Pulmonary artery endothelial cell (primary cell): ENCODE data around the gene EHMT1. TPM values are rescaled to one million over a fixed set of nuclear protein-coding genes. Genes with fewer than 3 reads are reported as not detected.
"Not testable (repeated sequence)": the region's sequence is repeated elsewhere in the genome, so short reads cannot be mapped to it uniquely, and the experiment has no call there.

Experiments used
- DNase-seq: peaks from one replicate; pipeline ENCODE4 v3.0.0-alpha.2; 2011; ENCODE audit warnings: low read depth, low spot score
- total RNA-seq: library from RNA; depleted of rRNA; stranded (reverse); fragments of >200 nt; gene quantifications from 2 replicates; pipeline ENCODE4 v1.2.3, GENCODE V29; 2014

The EHMT1 gene
- total RNA-seq, 1 donor from 2014 or later: 68.3 TPM

GRCh38 chr9:137860361-137860760 lies 241.6 kb downstream of the EHMT1 start:
- DNase-seq: no peak

- DNase-seq: no peak
Measured at GRCh38 chr9:137865581-137866145, 246.9 kb downstream of the EHMT1 start.

DNA sequence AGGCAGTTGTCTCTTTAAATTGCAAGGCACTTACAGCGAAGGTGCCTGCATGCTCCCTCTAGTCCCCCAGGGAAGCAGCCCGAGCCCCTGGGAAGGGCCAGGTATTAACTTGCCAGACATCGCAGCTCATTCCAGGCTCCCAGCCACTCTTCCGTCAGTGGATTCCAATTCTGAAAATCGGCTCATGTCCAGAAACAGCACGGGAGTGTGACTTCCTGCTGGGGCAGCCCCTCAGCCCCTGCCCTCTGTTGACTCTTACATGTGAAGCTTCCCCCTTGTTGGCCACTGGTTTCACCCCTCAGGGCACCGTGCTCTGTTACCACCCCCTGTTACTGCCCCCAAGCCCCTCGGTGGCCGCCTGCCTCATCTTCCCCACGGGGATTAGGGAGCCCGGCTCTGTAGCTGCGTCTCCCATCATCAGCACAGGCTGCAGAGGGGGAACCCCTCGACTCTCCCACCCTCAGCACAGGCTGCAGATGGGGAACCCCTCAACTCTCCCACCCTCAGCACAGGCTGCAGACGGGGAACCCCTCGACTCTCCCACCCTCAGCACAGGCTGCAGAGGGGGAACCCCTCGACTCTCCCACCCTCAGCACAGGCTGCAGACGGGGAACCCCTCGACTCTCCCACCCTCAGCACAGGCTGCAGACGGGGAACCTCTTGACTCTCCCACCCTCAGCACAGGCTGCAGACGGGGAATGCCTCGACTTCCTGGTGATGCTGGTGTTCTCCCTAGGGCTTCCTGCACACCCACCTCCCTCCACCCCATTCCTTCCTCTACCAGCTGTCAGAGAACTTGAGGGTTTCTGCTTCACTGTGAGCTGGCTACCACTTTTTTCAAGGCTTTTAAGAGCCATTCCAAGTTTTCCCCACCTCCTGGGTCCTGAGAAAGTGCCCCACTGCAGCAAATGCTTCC lies 247.7 kb downstream of the EHMT1 start:
- no peak for DNase-seq

DNA sequence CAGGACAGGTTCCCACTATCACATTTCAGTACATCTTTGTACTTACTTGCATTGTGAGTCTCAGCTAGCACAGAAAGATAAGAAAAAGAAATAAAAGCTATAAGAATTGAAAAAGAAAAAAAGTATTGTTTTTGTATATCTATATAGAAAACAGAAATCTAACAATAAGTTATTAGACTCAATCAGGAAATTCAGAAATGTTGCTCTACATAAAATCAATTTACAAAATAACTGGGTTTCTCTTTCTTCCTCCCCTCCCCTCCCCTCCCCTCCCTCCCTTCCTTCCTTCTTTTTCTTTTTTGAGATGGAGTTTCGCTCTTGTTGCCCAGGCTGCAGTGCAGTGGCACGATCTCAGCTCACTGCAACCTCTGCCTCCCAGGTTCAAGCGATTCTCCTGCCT lies 251.6 kb downstream of the EHMT1 start:
- no peak for DNase-seq

- no peak for DNase-seq
Measured at GRCh38 chr9:137872296-137872695, 253.5 kb downstream of the EHMT1 start.

DNA sequence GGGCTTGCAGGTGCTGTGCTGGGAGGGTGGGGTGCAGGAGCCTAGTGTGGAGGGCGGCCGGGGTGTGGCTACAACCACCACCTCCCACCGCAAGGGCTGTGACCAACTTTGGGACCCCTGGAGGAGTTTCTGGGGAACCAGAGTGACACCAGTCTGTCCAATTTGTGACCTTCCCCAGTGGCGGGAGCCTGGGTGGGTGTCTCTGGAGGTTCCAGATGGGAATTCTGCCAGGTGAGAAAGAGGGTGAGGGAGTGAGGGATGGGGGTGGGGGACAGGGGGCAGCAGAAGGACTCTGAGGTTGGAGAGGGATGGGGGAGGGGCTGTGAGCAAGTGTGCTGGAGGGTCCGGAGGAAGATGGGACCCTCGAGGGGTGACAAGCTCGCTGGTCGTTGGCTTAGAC lies 254.6 kb downstream of the EHMT1 start:
- DNase-seq: no peak

DNA sequence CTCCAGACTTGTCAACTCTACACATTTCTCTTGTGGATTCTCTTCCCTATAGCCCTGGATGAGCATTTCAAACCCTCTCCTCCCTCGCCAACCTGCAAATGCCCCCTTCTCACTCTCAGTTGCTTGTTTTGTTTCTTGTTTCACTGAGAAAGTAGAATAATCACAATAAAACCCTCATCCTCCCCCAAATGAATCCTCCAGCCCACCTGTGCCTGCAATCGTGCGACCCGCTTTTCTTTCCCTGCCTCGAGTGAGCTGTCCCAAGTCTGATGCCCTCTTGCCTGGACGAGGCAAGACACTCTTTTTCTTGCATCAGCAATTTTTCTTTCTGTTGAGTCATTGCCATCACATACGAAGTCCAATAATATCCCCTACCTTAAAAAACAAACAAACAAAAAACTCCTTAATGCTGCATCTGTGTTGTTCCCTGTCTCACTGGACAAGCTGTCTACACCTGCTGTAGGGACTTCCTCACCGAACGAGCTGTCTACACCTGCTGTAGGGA lies 255.1 kb downstream of the EHMT1 start:
- no peak for DNase-seq

GRCh38 chr9:137875354-137875753 lies 256.5 kb downstream of the EHMT1 start:
- no peak for DNase-seq

GRCh38 chr9:137875846-137876245 lies 257.0 kb downstream of the EHMT1 start:
- DNase-seq: no peak

- no peak for DNase-seq
Measured at GRCh38 chr9:137876269-137876668, 257.5 kb downstream of the EHMT1 start.

GRCh38 chr9:137876781-137877386 lies 258.1 kb downstream of the EHMT1 start:
- DNase-seq: no peak

DNA sequence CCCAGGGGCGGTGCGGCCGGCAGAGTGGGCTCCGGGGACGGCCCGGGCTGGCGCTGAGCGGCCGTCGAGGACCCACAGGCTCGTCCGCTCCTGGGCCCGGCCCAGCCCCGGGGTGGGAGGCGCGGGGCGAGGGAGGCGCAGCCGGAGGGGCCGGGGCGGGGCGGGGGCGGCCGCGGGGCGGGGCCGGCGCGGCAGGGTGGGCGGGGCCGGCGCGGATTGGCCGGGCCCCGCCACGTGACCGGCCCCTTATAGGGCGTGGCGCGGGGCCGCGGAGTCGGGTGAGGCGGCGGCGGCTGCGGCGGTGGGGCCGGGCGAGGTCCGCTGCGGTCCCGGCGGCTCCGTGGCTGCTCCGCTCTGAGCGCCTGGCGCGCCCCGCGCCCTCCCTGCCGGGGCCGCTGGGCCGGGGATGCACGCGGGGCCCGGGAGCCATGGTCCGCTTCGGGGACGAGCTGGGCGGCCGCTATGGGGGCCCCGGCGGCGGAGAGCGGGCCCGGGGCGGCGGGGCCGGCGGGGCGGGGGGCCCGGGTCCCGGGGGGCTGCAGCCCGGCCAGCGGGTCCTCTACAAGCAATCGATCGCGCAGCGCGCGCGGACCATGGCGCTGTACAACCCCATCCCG lies 258.8 kb downstream of the EHMT1 start, which contains the start of gene CACNA1B:
CACNA1B (plus strand) TSS at position 277 of the 617 bp plus-strand sequence; CDS start at position 429, 152 bp downstream.
- DNase-seq: not testable (repeated sequence)

GRCh38 chr9:137878146-137878941 lies 259.5 kb downstream of the EHMT1 start:
- no peak for DNase-seq

GRCh38 chr9:137879052-137879451 lies 260.2 kb downstream of the EHMT1 start:
- no peak for DNase-seq

GRCh38 chr9:137879566-137880150 lies 260.9 kb downstream of the EHMT1 start:
- DNase-seq: no peak

DNA sequence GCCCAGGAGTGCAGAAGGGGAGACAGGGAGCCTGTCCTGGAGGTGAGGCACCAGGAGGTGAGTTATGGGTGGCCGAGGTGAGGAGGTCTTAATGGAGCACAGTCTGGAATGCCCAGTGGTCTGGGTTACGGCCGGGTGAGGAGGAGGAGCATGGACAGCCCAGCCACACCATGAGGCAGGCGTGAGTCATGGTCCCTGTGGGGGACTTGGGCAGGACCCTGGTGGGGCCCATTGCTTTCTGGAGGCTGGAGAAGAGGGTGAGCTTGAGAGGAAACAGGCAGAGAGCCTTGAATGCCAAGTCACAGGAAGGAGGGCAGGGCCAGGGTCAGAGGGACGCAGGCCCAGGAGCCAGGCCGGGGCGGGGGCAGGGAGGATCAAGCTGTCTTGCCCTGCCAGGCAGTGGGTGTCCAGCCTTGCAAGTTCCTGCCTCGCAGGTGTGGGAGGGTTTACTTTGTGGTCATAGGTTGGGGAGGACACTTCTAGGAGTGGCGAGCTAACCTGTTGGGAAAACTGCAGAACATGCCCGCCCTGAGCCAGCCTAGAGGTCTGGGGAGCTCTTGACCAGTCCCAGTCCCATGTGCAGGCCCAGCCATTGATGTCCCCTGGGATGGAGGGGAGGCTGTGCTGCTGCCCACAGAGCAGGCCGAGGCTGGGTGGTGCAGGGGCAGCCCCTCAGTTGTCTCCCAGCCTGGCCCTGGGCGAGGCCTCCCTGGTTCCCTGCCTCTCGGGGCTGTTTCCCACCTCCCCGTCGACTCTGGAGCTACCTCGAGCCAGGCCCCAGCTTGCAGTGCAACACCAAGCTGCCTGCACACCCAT lies 261.6 kb downstream of the EHMT1 start:
- DNase-seq: no peak

GRCh38 chr9:137880976-137881530 lies 262.2 kb downstream of the EHMT1 start:
- no peak for DNase-seq

DNA sequence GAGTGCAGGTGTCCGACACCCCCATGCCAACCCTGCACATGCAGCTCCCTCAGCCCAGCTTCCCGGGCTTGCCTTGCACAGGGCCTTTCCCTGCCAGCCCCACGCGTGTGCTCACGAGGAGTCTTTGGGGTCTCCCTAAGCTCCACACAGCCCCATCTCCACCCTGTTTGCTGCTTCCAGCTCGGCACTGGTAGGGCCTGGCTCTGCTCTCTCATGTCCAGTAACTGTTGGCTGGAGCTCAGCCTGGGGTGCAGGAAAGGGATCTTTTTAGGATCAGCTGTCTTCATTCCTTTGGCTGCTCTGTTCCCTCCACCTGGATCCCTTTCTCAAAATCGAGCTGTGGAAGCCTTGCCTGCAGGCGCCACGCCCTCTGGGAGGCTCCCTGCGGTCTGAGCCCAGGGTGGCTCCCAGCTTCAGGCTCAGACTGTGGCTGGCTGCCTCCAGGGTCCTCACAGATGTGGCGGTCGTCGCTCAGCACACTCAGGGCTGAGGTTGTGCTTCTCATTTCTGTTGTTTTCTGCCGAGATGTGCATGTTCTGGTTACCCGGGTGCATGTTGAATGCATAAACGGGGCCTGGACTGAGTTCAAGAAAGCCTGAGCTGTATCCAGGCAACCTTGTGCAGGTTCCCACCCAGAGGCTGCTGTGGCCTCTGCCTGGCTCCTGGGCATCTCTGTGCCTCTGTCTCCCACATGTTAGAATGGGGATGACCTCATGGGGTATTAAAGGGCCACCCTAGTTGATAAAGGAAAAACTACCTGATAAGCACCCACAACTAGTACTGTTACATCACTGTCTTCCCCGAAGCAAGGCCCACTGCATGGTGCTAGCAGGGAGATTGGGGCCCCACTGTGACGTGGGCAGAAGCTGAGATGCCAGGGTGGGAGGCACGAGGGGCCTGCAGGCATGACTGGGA lies 263.0 kb downstream of the EHMT1 start:
- no peak for DNase-seq
